Raji (cell line): ENCODE measurements around the gene FAM200A.

Experiments used
- POLR2A ChIP-seq: IDR thresholded peaks from 2 replicates; pipeline ENCODE4 v1.6.1; 2011; ENCODE audit warnings: low read depth, low read length, control low read depth; ENCODE audit not compliant: insufficient read depth

The FAM200A gene

DNA sequence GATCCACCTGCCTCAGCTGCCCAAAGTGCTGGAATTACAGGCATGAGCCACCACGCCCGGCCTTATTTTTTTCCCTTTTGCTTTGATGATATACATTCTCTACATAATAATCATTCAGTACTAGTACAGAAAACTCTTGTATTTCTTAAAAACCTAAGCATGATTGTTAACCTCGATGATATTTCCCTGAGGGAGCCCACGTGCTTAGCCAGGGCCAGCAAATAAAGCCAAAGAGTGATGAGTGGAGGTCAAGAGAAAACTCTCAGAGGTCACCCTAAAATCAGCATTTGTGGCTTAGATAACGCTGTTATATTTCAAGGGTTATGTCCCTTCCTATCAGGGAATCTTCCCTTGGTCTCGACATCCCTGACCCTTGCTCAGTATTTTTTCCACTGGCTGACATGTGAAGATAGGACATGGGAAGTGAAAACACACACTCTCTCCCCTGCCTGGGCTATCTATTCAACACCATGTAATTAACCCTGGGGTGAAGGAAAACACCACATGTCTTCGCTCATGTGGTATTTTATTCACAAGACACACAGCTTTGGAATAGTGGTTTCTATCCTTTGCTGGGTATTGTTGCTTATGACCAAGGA lies 12.6 kb downstream of the FAM200A start:
- no peak for TF ChIP-seq POLR2A

DNA sequence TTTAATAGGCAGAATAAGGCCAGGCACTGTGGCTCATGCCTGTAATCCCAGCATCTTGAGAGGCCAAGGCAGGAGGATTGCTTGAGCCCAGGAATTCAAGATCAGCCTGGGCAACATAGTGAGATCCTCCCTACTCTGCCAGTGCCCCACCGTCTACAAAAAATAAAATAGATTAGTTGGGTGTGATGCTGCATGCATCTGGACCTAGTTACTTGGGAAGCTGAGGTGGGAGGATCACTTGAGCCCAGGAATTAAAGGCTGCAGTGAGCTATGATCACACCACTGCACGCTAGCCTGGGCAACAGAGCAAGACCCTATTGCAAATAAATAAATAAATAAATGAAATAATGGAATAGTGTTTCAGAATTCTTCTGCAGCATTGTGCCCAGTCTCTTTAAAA lies 16.2 kb downstream of the FAM200A start:
- no peak for TF ChIP-seq POLR2A

DNA sequence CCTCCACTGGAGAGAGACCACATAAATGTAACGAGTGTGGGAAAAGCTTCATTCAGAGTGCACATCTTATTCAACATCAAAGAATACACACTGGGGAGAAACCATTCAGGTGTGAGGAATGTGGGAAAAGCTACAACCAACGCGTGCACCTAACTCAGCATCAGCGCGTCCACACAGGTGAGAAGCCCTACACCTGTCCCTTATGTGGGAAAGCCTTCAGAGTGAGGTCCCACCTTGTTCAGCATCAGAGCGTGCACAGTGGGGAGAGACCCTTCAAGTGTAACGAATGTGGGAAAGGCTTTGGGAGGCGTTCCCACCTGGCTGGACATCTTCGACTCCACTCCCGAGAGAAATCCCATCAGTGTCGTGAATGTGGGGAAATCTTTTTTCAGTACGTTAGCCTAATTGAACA lies 20.6 kb downstream of the FAM200A start:
- TF ChIP-seq POLR2A, result no peak

DNA sequence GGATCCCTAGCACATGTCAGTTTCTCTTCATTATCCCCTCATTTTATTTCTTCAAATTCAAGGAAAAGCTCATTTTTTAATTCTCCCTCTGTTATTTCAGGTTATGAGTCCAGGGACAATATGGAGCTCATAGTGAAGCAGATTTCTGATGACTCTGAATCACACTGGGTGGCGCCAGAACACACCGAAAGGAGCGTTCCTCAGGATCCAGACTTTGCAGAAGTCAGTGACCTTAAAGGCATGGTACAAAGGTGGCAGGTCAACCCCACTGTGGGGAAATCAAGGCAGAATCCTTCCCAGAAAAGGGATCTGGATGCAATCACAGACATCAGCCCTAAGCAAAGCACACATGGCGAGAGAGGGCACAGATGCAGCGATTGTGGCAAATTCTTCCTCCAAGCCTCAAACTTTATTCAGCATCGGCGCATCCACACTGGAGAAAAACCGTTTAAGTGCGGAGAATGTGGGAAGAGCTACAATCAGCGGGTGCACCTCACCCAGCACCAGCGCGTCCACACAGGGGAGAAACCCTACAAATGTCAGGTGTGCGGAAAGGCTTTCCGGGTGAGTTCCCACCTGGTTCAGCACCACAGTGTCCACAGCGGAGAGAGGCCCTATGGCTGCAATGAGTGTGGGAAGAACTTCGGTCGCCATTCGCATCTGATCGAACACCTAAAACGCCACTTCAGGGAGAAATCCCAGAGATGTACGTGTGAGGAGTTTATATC lies 26.0 kb downstream of the FAM200A start:
- no peak for TF ChIP-seq POLR2A

DNA sequence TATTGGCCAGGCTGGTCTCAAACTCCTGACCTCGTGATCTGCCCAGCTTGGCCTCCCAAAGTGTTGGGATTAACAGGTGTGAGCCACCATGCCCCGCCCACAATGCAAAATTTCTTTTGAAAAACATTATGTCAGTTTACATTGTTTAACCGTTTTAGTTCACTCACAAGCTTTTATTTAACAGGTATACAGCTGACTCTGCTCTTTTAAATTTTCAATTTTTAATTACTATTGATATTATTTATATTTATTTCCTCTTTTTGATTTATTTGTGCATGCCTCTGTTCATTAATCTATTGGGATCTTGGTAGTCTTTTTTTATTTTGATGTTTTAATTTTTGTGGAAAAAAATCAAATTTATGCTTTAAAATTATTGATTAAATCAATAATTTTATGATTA lies 30.5 kb downstream of the FAM200A start:
- TF ChIP-seq POLR2A, result no peak

DNA sequence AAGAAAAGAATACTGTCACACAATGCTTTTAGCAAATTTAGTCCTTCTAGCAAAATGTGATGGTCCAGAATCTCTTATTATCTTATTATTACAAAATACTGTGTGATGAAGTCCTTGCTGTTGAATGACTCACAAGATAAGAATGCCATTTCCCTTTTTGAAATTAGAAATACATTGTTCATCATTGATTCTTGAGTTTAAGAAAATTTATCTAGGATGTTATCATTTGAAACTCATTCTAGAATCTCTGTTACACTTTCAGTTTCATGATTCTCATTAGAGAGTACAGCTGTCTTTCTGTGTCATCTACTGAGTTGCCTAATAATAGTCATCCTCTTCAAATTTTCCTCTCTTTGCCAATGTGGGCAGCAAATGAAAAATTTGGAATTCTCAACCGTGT lies 37.9 kb downstream of the FAM200A start:
- no peak for TF ChIP-seq POLR2A

DNA sequence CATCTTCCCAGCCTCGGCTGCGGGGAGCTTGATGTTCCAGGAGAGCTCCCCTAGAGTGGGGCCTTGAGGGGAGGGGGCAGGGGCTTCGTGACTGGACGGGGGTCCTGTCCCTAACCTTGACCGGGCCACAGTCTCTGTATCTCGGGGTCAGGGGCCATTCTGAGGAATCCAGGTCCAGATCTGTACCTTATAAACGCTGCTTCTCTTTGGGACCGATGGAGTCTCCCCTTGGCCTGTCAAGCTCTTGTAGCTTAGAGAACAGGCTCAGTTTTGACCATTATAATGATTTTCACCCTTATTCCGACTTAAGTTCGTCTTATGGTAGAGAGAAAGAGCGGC lies 46.6 kb downstream of the FAM200A start:
- no peak for TF ChIP-seq POLR2A

DNA sequence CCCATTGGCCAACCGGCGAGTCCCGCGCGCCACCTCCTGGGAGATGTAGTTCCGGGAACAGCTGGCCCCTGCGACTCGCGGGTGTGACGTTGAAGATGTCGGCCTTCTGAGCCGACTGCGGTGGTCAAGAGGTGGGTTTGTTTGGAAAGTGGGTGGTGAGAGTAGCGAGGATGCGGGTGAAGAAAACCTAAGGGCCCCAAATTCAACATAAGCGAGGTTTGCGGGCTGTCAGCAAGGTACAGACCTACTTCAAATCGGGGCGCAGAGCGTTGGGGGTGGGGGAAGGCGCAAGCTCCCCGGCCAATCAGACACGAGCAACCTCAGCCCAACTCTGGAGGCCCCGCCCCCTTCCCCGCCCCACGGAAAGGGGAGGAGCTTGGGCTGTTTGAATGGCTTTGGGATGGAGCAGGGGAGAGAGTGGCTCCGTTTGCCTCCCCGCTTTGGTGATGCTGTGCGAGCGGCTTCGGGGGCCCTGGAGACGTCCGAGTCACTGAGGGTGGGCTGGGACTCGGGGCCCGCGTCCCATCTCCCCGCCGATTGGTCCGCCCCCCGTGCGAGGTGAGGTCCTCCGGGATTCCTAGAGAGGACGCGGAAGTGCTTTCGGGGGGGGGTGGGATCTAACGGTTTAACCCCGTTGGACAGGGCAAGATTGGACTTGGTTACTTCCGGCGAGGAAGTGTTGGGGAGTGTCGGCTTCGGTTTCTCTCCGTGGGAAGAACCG lies 47.2 kb downstream of the FAM200A start, which contains the start of gene ZKSCAN5:
Gene ZKSCAN5, plus strand, starts transcription at position 60 of the 721 bp plus-strand sequence. CDS start 1,383 bp downstream, outside the sequence.
- peak; percentile 70 for TF ChIP-seq POLR2A

DNA sequence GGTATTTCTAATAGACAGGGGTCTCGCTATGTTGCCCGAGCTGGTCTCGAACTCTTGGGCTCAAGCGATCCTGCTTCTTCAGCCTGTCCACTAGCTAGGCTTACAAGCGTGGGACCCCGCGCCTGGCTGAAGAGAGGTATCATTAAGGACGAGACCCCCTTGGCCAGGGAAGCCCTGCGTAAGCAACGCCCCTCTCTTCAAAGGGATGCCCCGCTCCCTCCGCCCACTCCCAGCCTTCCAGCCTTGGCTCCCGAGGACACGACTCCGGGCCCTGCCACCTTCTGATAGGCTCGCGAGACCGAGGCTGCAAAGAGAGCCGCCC lies 47.7 kb downstream of the FAM200A start:
- TF ChIP-seq POLR2A, result peak; percentile 50; the same call in 1 of the 2 replicates

DNA sequence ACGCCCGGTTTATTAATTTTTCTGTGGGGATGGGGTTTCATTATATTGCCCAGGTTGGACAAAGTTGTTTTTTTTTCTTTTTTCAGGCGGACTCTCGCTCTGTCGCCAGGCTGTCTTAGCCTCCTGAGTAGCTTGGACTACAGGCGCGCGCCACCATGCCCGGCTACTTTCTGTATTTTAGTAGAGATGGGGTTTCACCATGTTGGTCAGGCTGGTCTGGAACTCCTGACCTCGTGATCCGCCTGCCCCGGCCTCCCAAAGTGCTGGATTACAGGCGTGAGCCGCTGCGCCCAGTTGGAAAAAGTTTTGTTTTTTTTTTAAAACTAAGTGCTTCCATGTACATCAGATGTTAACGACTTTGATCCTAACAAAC lies 51.3 kb downstream of the FAM200A start:
- TF ChIP-seq POLR2A, result no peak

DNA sequence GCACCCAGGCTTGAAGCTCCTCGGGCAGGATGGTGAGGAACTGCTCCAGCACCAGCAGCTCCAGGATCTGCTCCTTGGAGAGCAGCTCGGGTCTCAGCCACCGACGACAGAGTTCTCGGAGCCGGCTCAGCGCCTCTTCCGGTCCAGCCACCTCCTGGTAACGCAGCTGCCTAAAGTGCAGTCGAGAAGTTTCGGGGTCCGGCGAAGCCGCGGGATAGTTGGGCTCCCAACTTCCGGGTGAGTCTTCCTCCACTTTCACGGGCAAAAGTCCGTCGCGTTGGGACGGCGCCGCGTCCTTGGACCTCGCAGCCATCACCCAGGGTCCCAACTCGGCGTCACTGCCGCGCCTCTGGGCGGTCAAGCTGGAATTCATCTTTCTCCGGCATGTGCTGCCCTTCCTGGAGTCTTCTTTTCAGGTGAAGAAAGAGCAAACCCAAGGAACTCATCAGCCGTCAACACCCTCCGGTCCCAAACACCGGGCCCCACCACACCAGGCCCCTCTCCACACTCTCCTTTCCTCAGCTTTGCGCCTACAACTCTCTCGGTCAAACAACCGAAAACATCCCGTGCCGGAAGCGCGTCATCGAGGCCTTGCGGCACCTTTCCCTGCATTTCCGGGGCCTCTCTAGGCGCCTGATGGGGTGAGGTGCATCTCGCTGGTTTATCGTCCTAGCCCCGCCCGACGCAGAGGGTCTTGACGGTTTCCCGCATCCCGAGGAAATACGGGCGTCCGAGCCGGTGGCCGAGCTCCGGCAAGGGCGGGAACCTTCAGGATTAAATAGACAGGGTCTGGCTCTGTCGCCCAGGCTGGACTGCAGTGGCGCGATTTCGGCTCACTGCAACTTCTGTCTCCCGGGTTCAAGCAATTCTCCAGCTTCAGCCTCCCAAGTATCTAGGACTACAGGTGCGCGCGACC lies 51.9 kb downstream of the FAM200A start, which contains the start of gene ZNF394:
Gene ZNF394, minus strand, starts transcription at position 561 of the 916 bp plus-strand sequence. Its CDS starts 188 bp downstream, at position 373.
- TF ChIP-seq POLR2A, result peak; percentile 85

DNA sequence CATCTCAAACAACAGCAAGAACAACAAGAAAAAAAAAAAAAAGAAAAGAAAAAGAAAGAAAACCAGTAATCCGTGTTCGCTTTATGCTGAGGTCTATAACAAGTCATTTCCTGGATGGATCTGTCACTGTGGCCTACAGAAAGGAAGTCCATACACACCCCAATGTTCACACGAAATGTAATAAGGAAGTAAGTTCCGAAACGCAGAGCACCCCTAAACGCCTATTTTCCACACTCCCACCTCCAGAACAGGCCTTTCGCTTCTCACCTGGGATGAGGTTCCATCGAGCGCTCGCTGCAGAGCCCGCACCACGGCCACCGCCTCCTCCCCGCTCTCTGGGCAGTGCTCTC lies 52.6 kb downstream of the FAM200A start:
- no peak for TF ChIP-seq POLR2A

DNA sequence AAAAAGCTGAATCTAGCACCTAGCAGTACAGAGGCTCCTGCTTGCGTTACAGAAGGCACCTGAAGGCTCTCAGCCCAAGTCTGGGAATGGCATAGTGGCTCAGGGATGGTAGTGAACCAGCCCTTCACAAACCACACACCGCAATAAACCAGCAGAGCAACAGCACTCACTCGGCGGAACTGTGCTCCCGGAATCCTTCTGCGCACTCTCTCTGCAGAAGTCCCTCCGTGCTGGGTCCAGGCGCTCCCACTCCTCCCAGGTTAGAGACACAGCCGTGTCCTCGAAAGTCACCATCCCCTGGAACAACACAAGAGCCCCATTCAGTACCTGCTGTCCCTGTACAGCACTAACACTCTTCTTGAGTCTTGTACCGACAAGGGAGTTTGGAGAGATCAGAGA lies 53.4 kb downstream of the FAM200A start:
- no peak for TF ChIP-seq POLR2A

DNA sequence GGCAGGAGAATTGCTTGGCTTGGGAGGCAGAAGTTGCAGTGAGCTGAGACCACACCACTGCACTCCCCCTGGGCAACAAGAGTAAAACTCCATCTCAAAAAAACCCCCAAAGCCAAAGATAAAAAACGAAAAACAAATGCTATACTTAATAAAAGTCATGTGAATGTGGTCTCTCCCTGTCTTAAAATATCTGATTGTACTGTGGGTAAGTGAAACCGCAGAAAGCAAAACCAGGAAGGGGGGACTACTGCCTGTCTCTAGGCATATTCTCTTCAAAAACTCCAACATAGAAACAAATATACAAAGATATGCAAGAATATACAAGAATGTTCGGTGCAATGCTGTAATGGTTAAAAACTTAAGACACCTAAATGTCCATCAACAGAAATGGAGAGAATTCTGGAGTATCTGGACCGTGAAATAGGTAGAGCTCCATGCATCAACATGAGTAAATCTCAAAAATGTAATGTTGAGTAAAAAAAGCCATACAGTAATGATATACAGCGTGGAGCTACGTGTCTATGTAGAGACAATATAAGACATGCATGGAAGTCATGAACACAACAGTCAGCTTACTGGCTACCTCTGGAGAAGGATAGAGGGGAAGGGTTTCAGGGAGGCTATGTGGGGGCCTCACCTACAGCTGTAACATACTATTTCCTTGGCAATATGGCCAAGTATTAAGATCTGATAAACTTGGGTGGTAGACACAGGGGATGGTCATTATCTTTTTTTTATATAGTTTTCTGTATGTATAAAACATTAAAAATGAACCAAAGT lies 54.0 kb downstream of the FAM200A start:
- TF ChIP-seq POLR2A, result no peak
